WERI-Rb-1 (cell line): ENCODE data around the gene UTRN.

Experiments
- DNase-seq: peaks from one replicate; pipeline ENCODE4 v3.0.0-alpha.2; 2020
- H3K27ac ChIP-seq: fragments of 250-450 bp; sonication (Bioruptor Pico); 2 replicates; pipeline ENCODE4 v1.5.1; 2020; ENCODE audit warnings: mild to moderate bottlenecking, moderate library complexity
- H3K27me3 ChIP-seq: fragments of 250-450 bp; sonication (Bioruptor Pico); 2 replicates; pipeline ENCODE4 v1.5.1; 2021; ENCODE audit warnings: mild to moderate bottlenecking, low read depth, moderate library complexity; ENCODE audit not compliant: insufficient read depth, severe bottlenecking
- H3K36me3 ChIP-seq: fragments of 250-450 bp; sonication (Bioruptor Pico); 2 replicates; pipeline ENCODE4 v1.5.1; 2020; ENCODE audit warnings: mild to moderate bottlenecking, moderate library complexity
- H3K4me3 ChIP-seq: 2 replicates; pipeline ENCODE4 v1.5.1; 2011; ENCODE audit warnings: low read depth, mild to moderate bottlenecking, control low read depth, low read length
- H3K9me3 ChIP-seq: fragments of 250-450 bp; sonication (Bioruptor Pico); 2 replicates; pipeline ENCODE4 v1.5.1; 2021; ENCODE audit warnings: mild to moderate bottlenecking, moderate library complexity; ENCODE audit not compliant: severe bottlenecking
- TF ChIP-seq, protein P1 (sequence below): IDR thresholded peaks from 2 replicates; pipeline ENCODE4 v1.5.1; 2011; ENCODE audit warnings: low read depth, mild to moderate bottlenecking, control low read depth, inconsistent platforms, low read length

The UTRN gene

DNA sequence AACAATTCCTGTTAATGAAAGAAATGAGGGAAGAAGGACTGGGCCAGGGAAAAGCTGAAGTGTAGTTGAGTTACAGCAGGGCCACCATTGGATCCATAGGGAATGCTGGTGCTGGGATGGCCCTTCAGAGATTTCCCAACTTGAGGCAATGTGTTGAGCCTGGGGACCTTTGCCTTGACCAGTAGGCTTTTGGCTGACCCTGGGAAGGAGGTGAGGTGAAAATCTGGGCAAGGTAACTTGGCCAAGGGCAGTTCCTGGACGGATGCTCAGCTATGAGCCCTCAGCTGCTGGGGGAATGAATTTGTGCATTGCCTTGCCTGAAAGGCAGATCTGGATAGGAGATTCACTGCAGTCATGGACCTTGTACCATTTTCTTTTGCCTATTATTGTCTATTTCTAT, 20.4 kb downstream of the UTRN start:
- TF ChIP-seq, protein P1, sequence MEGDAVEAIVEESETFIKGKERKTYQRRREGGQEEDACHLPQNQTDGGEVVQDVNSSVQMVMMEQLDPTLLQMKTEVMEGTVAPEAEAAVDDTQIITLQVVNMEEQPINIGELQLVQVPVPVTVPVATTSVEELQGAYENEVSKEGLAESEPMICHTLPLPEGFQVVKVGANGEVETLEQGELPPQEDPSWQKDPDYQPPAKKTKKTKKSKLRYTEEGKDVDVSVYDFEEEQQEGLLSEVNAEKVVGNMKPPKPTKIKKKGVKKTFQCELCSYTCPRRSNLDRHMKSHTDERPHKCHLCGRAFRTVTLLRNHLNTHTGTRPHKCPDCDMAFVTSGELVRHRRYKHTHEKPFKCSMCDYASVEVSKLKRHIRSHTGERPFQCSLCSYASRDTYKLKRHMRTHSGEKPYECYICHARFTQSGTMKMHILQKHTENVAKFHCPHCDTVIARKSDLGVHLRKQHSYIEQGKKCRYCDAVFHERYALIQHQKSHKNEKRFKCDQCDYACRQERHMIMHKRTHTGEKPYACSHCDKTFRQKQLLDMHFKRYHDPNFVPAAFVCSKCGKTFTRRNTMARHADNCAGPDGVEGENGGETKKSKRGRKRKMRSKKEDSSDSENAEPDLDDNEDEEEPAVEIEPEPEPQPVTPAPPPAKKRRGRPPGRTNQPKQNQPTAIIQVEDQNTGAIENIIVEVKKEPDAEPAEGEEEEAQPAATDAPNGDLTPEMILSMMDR: no peak
- Histone ChIP-seq H3K36me3 (no peaks in the 10 kb centered on the region), H3K27me3 (no peaks in the 10 kb centered on the region), H3K9me3 (no peaks in the 10 kb centered on the region), H3K4me3 (no peak overlapping the region), H3K27ac (no peak overlapping the region)
- DNase-seq: no peak

DNA sequence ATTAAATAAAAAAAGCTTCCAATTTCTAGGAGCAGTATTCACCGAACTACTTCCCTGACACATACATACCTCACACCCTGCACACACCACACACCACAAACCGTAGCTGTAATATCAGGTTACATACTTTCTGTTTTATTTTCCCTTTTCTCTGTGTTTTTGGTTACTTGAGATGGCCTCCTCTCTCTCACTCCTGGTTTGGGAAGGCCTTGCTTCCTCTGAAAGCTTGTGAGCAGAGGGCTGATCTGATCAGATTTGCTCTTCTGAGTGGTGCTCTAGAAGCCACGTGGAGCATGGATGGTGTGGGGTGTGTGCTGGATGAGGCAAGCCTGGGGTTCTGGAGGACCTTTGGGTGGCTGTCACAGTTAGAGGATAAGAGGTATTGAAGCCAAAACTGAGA, 20.9 kb downstream of the UTRN start:
- no peak overlapping the region for H3K27ac ChIP-seq
- no peaks in the 10 kb centered on the region for H3K27me3 ChIP-seq
- no peaks in the 10 kb centered on the region for H3K9me3 ChIP-seq
- H3K36me3 ChIP-seq: no peaks in the 10 kb centered on the region
- H3K4me3 ChIP-seq: no peak overlapping the region
- TF ChIP-seq, protein P1: no peak
- DNase-seq: no peak

DNA sequence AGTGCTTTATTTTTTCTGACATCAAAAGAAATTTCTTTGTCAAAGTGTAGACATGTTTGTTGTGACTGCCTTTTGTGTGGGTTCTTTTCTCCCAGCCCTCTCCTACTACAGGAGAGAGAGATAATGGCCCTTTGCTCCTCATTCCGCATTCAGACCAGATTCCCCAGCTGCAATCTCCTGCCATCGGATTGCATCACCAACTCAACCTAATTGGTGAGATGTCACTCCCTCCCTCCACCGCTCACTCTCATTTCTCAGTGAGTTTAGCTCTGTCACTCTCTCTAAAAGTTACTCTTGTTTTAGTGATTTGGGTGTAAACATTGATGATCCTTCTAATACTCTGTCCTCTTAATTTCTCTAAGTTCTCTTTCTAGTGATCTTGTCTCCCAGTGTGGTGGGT, 22.7 kb downstream of the UTRN start:
- H3K27ac ChIP-seq: no peak overlapping the region
- no peak overlapping the region for H3K4me3 ChIP-seq
- no peaks in the 10 kb centered on the region for H3K27me3 ChIP-seq
- no peaks in the 10 kb centered on the region for H3K36me3 ChIP-seq
- DNase-seq: no peak
- H3K9me3 ChIP-seq: no peaks in the 10 kb centered on the region
- TF ChIP-seq, protein P1: no peak

DNA sequence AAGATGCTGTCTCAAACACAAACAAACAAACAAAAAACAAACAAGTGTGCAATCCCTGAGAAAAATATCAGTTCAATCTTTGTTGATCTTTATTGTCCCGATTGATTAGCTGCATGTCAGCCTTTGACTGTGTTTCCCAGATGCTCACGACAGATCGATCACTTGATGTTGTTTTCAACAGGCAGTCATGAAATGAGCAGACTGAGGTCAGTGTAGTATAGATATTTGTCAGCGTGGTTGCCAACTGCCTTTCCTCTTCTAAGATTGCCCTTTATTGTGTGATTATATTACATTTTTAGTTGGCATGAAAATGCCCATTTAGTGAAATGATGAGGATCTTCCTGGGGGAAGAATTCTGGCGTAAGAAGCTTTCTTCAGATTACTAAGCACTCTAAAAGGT, 25.6 kb downstream of the UTRN start:
- Histone ChIP-seq H3K9me3 (no peaks in the 10 kb centered on the region), H3K36me3 (no peaks in the 10 kb centered on the region), H3K27me3 (no peaks in the 10 kb centered on the region), H3K4me3 (no peak overlapping the region), H3K27ac (no peak overlapping the region)
- DNase-seq: no peak
- TF ChIP-seq, protein P1: no peak

DNA sequence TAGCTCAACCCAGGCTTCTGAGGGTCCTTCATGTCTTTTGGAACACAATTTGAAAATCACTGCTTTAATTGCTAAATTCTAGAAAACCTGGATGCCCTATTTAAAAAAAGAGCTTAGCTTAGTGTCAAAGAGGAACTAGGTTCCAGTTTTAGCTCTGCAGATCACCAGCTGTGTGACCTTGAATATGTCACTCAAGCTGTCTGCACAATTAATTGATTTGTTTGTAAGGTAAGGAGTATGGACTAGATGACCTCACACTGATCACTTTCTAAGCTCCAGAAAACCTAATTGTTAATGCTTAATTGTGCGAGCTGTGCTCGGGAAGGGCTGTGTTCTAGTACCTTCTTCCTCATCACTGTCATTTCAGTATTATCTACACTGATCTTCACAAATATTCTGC, 26.2 kb downstream of the UTRN start:
- no peak for DNase-seq
- Histone ChIP-seq H3K9me3 (no peaks in the 10 kb centered on the region), H3K27me3 (no peaks in the 10 kb centered on the region), H3K27ac (no peak overlapping the region), H3K4me3 (no peak overlapping the region), H3K36me3 (no peaks in the 10 kb centered on the region)
- TF ChIP-seq, protein P1: no peak

DNA sequence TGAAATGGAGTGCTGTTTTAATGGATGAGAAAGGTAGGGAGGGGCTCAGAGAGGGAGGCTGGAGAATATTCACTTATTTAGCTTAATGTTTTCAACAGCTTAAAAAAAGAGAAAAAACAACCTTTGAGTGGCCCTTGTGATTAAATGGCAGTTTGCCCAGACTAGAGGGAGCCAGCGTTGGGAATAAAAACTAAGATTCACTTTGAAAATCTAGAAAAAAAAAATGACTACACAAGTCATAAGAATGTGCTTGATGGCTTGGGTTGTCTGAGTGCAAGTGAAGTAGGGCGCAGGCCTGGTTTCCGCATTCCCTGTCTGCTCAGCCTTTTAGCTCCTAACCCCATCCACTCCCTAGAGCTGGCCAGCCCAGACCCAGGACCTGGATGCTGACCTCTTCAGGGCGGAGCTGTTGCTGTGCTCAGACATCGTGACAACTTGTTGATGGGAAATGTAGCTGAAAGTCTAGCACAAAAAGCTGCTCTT, 28.9 kb downstream of the UTRN start:
- H3K9me3 ChIP-seq: no peaks in the 10 kb centered on the region
- H3K27me3 ChIP-seq: no peaks in the 10 kb centered on the region
- DNase-seq: no peak
- no peak overlapping the region for H3K4me3 ChIP-seq
- TF ChIP-seq, protein P1: no peak
- no peak overlapping the region for H3K27ac ChIP-seq
- H3K36me3 ChIP-seq: no peaks in the 10 kb centered on the region
